OCI-LY3 (cell line): ENCODE measurements around the gene TNFRSF18.

Experiments
- H2AFZ ChIP-seq: fragments of 200-600, 300-600 bp; shearing (Covaris generic); 2 replicates; pipeline ENCODE4 v1.6.0; 2014; ENCODE audit warnings: antibody characterized with exemption, low read depth, low read length
- H3K27ac ChIP-seq: fragments of 200-600, 300-600 bp; sonication (generic); 2 replicates; pipeline ENCODE4 v1.5.1; 2014; ENCODE audit warnings: mild to moderate bottlenecking, low read length, moderate library complexity, mixed read lengths
- H3K27me3 ChIP-seq: fragments of 200-600, 300-600 bp; sonication (generic); 2 replicates; pipeline ENCODE4 v1.6.1; 2014; ENCODE audit warnings: low read depth, low read length, mixed read lengths
- H3K36me3 ChIP-seq: fragments of 200-600, 300-600 bp; sonication (generic); replicated peaks from 2 replicates; pipeline ENCODE3; 2014; ENCODE audit warnings: low read depth, low read length, mixed read lengths
- H3K4me1 ChIP-seq: fragments of 300-600, 200-600 bp; sonication (generic); 2 replicates; pipeline ENCODE4 v1.6.1; 2014; ENCODE audit warnings: low read length, mixed read lengths
- H3K4me2 ChIP-seq: fragments of 200-600, 300-600 bp; sonication (generic); 2 replicates; pipeline ENCODE4 v1.6.1; 2014; ENCODE audit warnings: low read length, mixed read lengths
- H3K4me3 ChIP-seq: fragments of 300-600, 200-600 bp; sonication (generic); 2 replicates; pipeline ENCODE4 v1.5.1; 2014; ENCODE audit warnings: antibody characterized with exemption, mild to moderate bottlenecking, low read length, moderate library complexity
- H3K79me2 ChIP-seq: fragments of 300-600, 200-600 bp; shearing (Covaris generic); 2 replicates; pipeline ENCODE4 v1.6.1; 2014; ENCODE audit warnings: mild to moderate bottlenecking, low read length, mixed read lengths
- H3K9ac ChIP-seq: fragments of 300-600, 200-600 bp; shearing (Covaris generic); 2 replicates; pipeline ENCODE4 v1.6.0; 2014; ENCODE audit warnings: mild to moderate bottlenecking, low read length, moderate library complexity
- H3K9me3 ChIP-seq: fragments of 200-600, 300-600 bp; shearing (Covaris generic); 2 replicates; pipeline ENCODE4 v1.6.1; 2014; ENCODE audit warnings: low read length, mixed read lengths; ENCODE audit not compliant: insufficient read depth
- H4K20me1 ChIP-seq: fragments of 200-600, 300-600 bp; sonication (generic); 2 replicates; pipeline ENCODE4 v1.6.1; 2016; ENCODE audit warnings: low read length, mixed read lengths; ENCODE audit not compliant: insufficient read depth
- CTCF ChIP-seq: fragments of 200-600, 300-600 bp; sonication (generic); IDR thresholded peaks from 2 replicates; pipeline ENCODE4 v1.5.1; 2014; ENCODE audit warnings: antibody characterized with exemption, low read length, low read depth
- EZH2phosphoT487 ChIP-seq: fragments of 200-600 bp; shearing (Covaris generic); IDR thresholded peaks from 2 replicates; pipeline ENCODE4 v1.6.1; 2018; ENCODE audit warnings: antibody characterized with exemption, mixed run types, low read depth

TNFRSF18 gene

GRCh38 chr1:1219341-1219740, 12.9 kb upstream of the TNFRSF18 start:
- no peak for TF ChIP-seq EZH2phosphoT487
- no peak overlapping the region for H3K4me3 ChIP-seq
- no peaks in the 10 kb centered on the region for H3K9me3 ChIP-seq
- H3K27ac ChIP-seq = no peak overlapping the region
- peaks cover 18% of the 10 kb centered on the region for H3K4me1 ChIP-seq
- no peak overlapping the region for H3K4me2 ChIP-seq
- H3K9ac ChIP-seq = no peak overlapping the region
- no peaks in the 10 kb centered on the region for H3K27me3 ChIP-seq
- H2AFZ ChIP-seq = no peak overlapping the region
- H3K36me3 ChIP-seq = peaks cover 23% of the 10 kb centered on the region
- no peaks in the 10 kb centered on the region for H3K79me2 ChIP-seq
- no peaks in the 10 kb centered on the region for H4K20me1 ChIP-seq

- Histone ChIP-seq H3K9me3 (no peaks in the 10 kb centered on the region), H3K4me3 (no peak overlapping the region), H3K4me2 (no peak overlapping the region), H3K79me2 (no peaks in the 10 kb centered on the region), H3K36me3 (peaks cover 23% of the 10 kb centered on the region), H2AFZ (no peak overlapping the region), H4K20me1 (no peaks in the 10 kb centered on the region), H3K4me1 (peaks cover 24% of the 10 kb centered on the region), H3K9ac (no peak overlapping the region), H3K27ac (no peak overlapping the region), H3K27me3 (no peaks in the 10 kb centered on the region)
- TF ChIP-seq CTCF (no peak), EZH2phosphoT487 (no peak)
Observed at GRCh38 chr1:1218524-1219200, 12.3 kb upstream of the TNFRSF18 start.

DNA sequence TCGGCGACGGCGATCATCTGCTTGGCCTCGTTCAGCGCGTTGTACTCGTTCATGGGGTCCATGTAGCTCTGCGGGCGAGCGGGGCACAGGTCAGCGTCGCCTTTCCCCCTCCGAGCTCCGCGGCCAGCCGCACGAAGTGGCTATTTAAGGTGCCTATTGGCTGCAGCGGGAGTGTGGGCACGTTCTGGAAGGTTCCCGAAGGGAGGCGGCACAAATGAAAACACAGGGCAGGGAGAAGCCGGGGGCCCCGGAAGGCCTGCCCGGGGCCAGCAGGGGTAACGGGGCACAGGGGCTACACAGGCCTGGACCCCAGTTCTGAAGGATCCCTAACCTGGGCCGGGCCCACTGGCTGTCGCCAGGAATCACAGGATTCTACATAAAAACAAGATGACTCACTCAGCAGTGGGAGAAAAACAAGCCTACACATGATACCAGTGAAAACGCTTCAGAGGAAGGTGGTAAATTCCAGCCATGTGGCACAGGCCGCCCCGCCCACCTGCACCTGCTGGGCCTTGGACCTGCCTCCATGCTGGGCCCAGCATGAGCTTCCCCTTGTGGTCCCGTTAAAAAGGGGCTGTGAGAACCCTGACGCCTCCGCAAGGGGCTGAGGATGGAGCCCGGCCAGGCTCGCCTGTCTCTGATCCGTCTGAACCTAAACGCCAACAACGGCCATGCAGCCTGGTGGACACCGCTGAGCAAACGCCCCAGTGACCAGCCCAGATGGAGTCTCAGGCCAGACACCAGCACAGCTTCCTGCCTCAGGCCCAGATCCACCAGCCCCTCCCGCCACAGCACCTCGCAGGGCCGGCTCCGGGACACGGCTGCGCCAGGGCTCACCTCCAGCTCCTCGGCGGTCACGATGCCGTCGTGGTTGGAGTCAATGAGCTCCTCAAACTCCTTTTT, 11.5 kb upstream of the TNFRSF18 start:
- TF ChIP-seq EZH2phosphoT487 (no peak), CTCF (no peak)
- Histone ChIP-seq H3K36me3 (peaks cover 19% of the 10 kb centered on the region), H3K4me2 (no peak overlapping the region)

DNA sequence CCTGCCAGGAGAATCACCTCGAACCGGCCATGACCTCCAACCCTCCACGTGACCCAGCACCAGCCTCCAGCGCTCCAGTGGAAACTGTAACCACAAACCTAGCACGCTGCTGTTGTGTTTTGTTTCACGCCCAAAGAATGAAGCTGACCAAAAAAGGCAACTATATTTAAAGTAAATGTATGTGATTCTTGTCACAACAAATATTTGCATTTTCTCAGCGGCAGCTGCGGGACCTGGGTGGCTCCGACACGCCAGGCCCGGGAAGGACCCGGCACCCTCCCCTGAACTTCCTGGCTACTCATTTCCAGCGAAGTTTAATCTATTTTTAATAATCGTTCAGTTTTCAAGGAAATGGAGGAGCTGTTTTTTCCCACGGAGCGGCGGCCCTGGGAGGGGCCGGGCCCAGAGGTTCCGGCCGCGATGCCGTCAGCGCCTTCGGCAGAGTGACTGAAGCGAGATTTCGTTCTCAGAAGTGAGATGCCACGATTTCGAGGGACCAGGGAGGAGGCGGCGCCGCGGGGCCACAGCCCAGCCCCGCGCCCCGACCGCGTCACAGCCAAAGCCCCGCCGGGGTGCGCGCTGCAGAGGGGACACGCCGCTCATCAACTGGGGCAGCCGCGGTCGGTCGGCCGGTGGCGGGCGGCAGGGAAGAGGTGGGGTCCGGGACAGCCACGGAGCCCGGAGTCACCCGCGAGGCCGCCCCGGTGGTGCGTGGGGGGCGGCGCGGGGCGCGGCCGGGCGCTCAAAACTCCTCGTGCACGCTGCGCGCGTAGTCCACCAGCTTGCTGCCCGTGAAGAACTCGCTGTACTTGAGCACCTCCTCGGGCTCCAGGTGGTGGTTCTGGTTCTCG, 10.6 kb upstream of the TNFRSF18 start:
- no peak overlapping the region for H3K9ac ChIP-seq
- no peaks in the 10 kb centered on the region for H3K27me3 ChIP-seq

More for the DNA sequence above, 11.5 kb upstream of the TNFRSF18 start:
- Histone ChIP-seq H3K27me3 (no peaks in the 10 kb centered on the region), H4K20me1 (no peaks in the 10 kb centered on the region), H2AFZ (no peak overlapping the region), H3K4me1 (peaks cover 24% of the 10 kb centered on the region), H3K27ac (no peak overlapping the region), H3K9me3 (no peaks in the 10 kb centered on the region), H3K4me3 (no peak overlapping the region), H3K79me2 (no peaks in the 10 kb centered on the region), H3K9ac (no peak overlapping the region)

More for the DNA sequence above, 10.6 kb upstream of the TNFRSF18 start:
- H3K4me3 ChIP-seq = no peak overlapping the region
- no peak overlapping the region for H3K27ac ChIP-seq
- no peak overlapping the region for H3K4me2 ChIP-seq
- H4K20me1 ChIP-seq = no peaks in the 10 kb centered on the region
- no peaks in the 10 kb centered on the region for H3K9me3 ChIP-seq
- H3K36me3 ChIP-seq = peaks cover 14% of the 10 kb centered on the region
- peaks cover 24% of the 10 kb centered on the region for H3K4me1 ChIP-seq
- H2AFZ ChIP-seq = no peak overlapping the region
- TF ChIP-seq EZH2phosphoT487 (no peak), CTCF (no peak)
- no peaks in the 10 kb centered on the region for H3K79me2 ChIP-seq
